IMR-90 (cell line): ENCODE results near the gene IL17A. TPM values are rescaled to one million over a fixed set of nuclear protein-coding genes. Genes with fewer than 3 reads are reported as not detected.

Source experiments
- ATAC-seq: fragments of 200-7000 bp; cut with Tn5 transposase; 2 replicates; pipeline ENCODE4 v1.9.1; 2020; ENCODE audit warnings: low read depth, mild to moderate bottlenecking, moderate library complexity
- BruUV-seq: library from RNA; stranded (reverse); fragments of 400-500 nt; replicated peaks from 2 replicates; lab custom pipeline; 2021; lab: Mats Ljungman, UMichigan
- CTCF ChIA-PET: fragments of 300-600 bp; formaldehyde crosslinking; extraction: SDS; loops from one replicate; lab custom pipeline; 2021; ENCODE audit warnings: antibody characterized with exemption; lab: Yijun Ruan, JAX
- POLR2A ChIA-PET: fragments of 300-600 bp; sonication (Branson Sonifier 250); formaldehyde crosslinking; loops from one replicate; lab custom pipeline; 2022; ENCODE audit warnings: antibody characterized with exemption; ENCODE audit not compliant: unreplicated experiment; lab: Charles Lee
- DNase-seq: peaks from one replicate; pipeline ENCODE4 v3.0.0; 2013
- H2AFZ ChIP-seq: replicated peaks from 2 replicates; pipeline ENCODE3; 2013; ENCODE audit warnings: low read length, mild to moderate bottlenecking; ENCODE audit not compliant: poor library complexity
- H2AK5ac ChIP-seq: 2 replicates; pipeline ENCODE4 v1.6.1; 2013; ENCODE audit warnings: low read depth, low read length, inconsistent platforms
- H2AK9ac ChIP-seq: replicated peaks from 2 replicates; pipeline ENCODE3; 2013; ENCODE audit warnings: mild to moderate bottlenecking, low read depth, low read length, moderate library complexity; ENCODE audit not compliant: poor library complexity
- H2BK120ac ChIP-seq: 2 replicates; pipeline ENCODE4 v1.6.1; 2013; ENCODE audit warnings: low read depth, low read length, inconsistent platforms
- H2BK15ac ChIP-seq: 3 replicates; pipeline ENCODE4 v1.6.1; 2013; ENCODE audit warnings: low read depth, low read length, inconsistent platforms
- H2BK20ac ChIP-seq: 2 replicates; pipeline ENCODE4 v1.6.1; 2013; ENCODE audit warnings: low read depth, mild to moderate bottlenecking, inconsistent platforms, low read length, moderate library complexity
- H2BK5ac ChIP-seq: 2 replicates; pipeline ENCODE4 v1.6.1; 2013; ENCODE audit warnings: mild to moderate bottlenecking, low read depth, low read length, inconsistent platforms; ENCODE audit not compliant: poor library complexity, severe bottlenecking
- H3K14ac ChIP-seq: replicated peaks from 2 replicates; pipeline ENCODE4 v1.6.1; 2013; ENCODE audit warnings: low read depth, low read length, inconsistent platforms
- H3K18ac ChIP-seq: 2 replicates; pipeline ENCODE4 v1.6.1; 2013; ENCODE audit warnings: low read depth, low read length, control low read depth
- H3K23ac ChIP-seq: 2 replicates; pipeline ENCODE4 v1.6.1; 2013; ENCODE audit warnings: low read depth, low read length, inconsistent platforms
- H3K27ac ChIP-seq: 2 replicates; pipeline ENCODE4 v1.5.1; 2013; ENCODE audit warnings: mild to moderate bottlenecking, control low read depth, low read length; ENCODE audit not compliant: insufficient read depth
- H3K27me3 ChIP-seq: 2 replicates; pipeline ENCODE4 v1.6.1; 2013; ENCODE audit warnings: low read length; ENCODE audit not compliant: control insufficient read depth, insufficient read depth
- H3K36me3 ChIP-seq: 2 replicates; pipeline ENCODE4 v1.6.1; 2013; ENCODE audit warnings: low read length, mixed read lengths; ENCODE audit not compliant: control insufficient read depth, insufficient read depth
- H3K4ac ChIP-seq: 2 replicates; pipeline ENCODE4 v1.6.1; 2013; ENCODE audit warnings: low read depth, low read length, inconsistent platforms
- H3K4me1 ChIP-seq: 2 replicates; pipeline ENCODE4 v1.6.1; 2013; ENCODE audit warnings: low read length, mixed read lengths; ENCODE audit not compliant: control insufficient read depth, insufficient read depth
- H3K4me2 ChIP-seq: 2 replicates; pipeline ENCODE4 v1.6.1; 2013; ENCODE audit warnings: low read depth, mild to moderate bottlenecking, control low read depth, low read length, moderate library complexity
- H3K4me3 ChIP-seq: 2 replicates; pipeline ENCODE4 v1.5.1; 2013; ENCODE audit warnings: low read depth, mild to moderate bottlenecking, control low read depth, low read length, moderate library complexity; ENCODE audit not compliant: insufficient read depth
- H3K56ac ChIP-seq: 2 replicates; pipeline ENCODE4 v1.6.1; 2013; ENCODE audit warnings: low read length, inconsistent platforms; ENCODE audit not compliant: insufficient read depth; ENCODE audit errors: extremely low read depth
- H3K79me1 ChIP-seq, 2 experiments: 2 replicates each; pipeline ENCODE4 v1.6.1; 2013; ENCODE audit warnings: low read length in 2 of 2, inconsistent platforms in 1 of 2, low read depth in 1 of 2
- H3K9ac ChIP-seq: 2 replicates; pipeline ENCODE4 v1.6.1; 2013; ENCODE audit warnings: low read depth, low read length, control low read depth
- H3K9me1 ChIP-seq: 2 replicates; pipeline ENCODE4 v1.6.1; 2013; ENCODE audit warnings: low read length, inconsistent platforms; ENCODE audit not compliant: insufficient read depth
- H3K9me3 ChIP-seq: 2 replicates; pipeline ENCODE4 v1.6.1; 2013; ENCODE audit warnings: low read length; ENCODE audit not compliant: control insufficient read depth, insufficient read depth
- H4K20me1 ChIP-seq: 2 replicates; pipeline ENCODE4 v1.6.1; 2013; ENCODE audit warnings: low read length, inconsistent platforms; ENCODE audit not compliant: insufficient read depth
- H4K5ac ChIP-seq: 2 replicates; pipeline ENCODE4 v1.6.1; 2013; ENCODE audit warnings: mild to moderate bottlenecking, low read depth, low read length, control low read depth
- H4K8ac ChIP-seq, 2 experiments: 2 replicates each; pipeline ENCODE4 v1.6.1; 2013; ENCODE audit warnings: low read depth in 2 of 2, low read length in 2 of 2, control low read depth in 1 of 2, inconsistent platforms in 1 of 2
- H4K91ac ChIP-seq: 2 replicates; pipeline ENCODE4 v1.6.1; 2013; ENCODE audit warnings: low read depth, low read length, inconsistent platforms; ENCODE audit not compliant: insufficient read depth
- BHLHE40 ChIP-seq: fragments of 150-350 bp; IDR thresholded peaks from 2 replicates; pipeline ENCODE4 v1.6.1; 2016; ENCODE audit warnings: mild to moderate bottlenecking, low read depth, low read length
- CEBPB ChIP-seq: IDR thresholded peaks from 2 replicates; pipeline ENCODE4 v1.6.1; 2012; ENCODE audit warnings: low read depth, low read length, improper control_type of control experiment
- CHD1 ChIP-seq: IDR thresholded peaks from 2 replicates; pipeline ENCODE4 v1.6.1; 2012; ENCODE audit warnings: low read depth, low read length, improper control_type of control experiment
- FOS ChIP-seq: fragments of 150-350 bp; IDR thresholded peaks from 2 replicates; pipeline ENCODE4 v1.6.1; 2016; ENCODE audit warnings: low read depth, low read length
- MAFK ChIP-seq: IDR thresholded peaks from 2 replicates; pipeline ENCODE4 v1.6.1; 2012; ENCODE audit warnings: low read depth, low read length, improper control_type of control experiment
- MAZ ChIP-seq: IDR thresholded peaks from 2 replicates; pipeline ENCODE4 v1.6.1; 2012; ENCODE audit warnings: low read depth, mild to moderate bottlenecking, low read length, improper control_type of control experiment, moderate library complexity, borderline replicate concordance
- MXI1 ChIP-seq: IDR thresholded peaks from 2 replicates; pipeline ENCODE4 v1.6.1; 2012; ENCODE audit warnings: low read depth, mild to moderate bottlenecking, low read length, moderate library complexity, borderline replicate concordance
- NFE2L2 ChIP-seq: fragments of 150-350 bp; IDR thresholded peaks from 2 replicates; pipeline ENCODE4 v1.6.1; 2016; ENCODE audit warnings: low read depth, mild to moderate bottlenecking, low read length
- POLR2A ChIP-seq: IDR thresholded peaks from 2 replicates; pipeline ENCODE4 v1.6.1; 2012; ENCODE audit warnings: mild to moderate bottlenecking, low read depth, low read length
- RAD21 ChIP-seq: IDR thresholded peaks from 2 replicates; pipeline ENCODE4 v1.6.1; 2012; ENCODE audit warnings: low read length, improper control_type of control experiment
- RCOR1 ChIP-seq: IDR thresholded peaks from 2 replicates; pipeline ENCODE4 v1.6.1; 2012; ENCODE audit warnings: mild to moderate bottlenecking, low read length, improper control_type of control experiment; ENCODE audit not compliant: insufficient replicate concordance
- RFX5 ChIP-seq: IDR thresholded peaks from 2 replicates; pipeline ENCODE4 v1.8.0; 2012; ENCODE audit warnings: low read depth, mild to moderate bottlenecking, low read length, moderate library complexity
- SMC3 ChIP-seq: fragments of 150-350 bp; IDR thresholded peaks from 2 replicates; pipeline ENCODE4 v1.6.1; 2016; ENCODE audit warnings: low read depth, mild to moderate bottlenecking, antibody characterized with exemption, low read length, moderate library complexity
- WGBS, 2 experiments: methylation state at CpG; one replicate each; pipeline versions ENCODE4 v1.1.5 to v1.1.7; 2013; ENCODE audit warnings: missing lambda C conversion rate in 2 of 2; ENCODE audit not compliant: insufficient read length in 1 of 2; ENCODE audit errors: extremely low coverage in 2 of 2; 5-methylcytosine and 5-hydroxymethylcytosine counted together
- dilution Hi-C: fragments of 300-500 bp; cut with HindIII; formaldehyde crosslinking; loops from one replicate; pipeline ENCODE4 v1.14.3; 2018; ENCODE audit warnings: low sequenced_read_pairs; ENCODE audit not compliant: unreplicated experiment
- in situ Hi-C: fragments of 300-500 bp; cut with MboI; formaldehyde crosslinking; loops from 3 replicates; pipeline ENCODE4 v1.14.3; 2019; ENCODE audit warnings: low sequenced_read_pairs, inconsistent platforms, mixed read lengths
- intact Hi-C: fragments of 100-400 bp; cut with micrococcal nuclease; formaldehyde crosslinking; loops from 2 replicates; pipeline ENCODE4 v1.10.0; 2022
- polyA plus RNA-seq, 3 experiments: library from polyadenylated mRNA; depleted of rRNA; stranded (reverse); fragments of >200 nt; gene quantifications; 2 replicates each; pipeline ENCODE4 v1.2.3, GENCODE V29; 2012; ENCODE audit warnings: low replicate concordance in 1 of 3
- total RNA-seq: library from RNA; depleted of rRNA; stranded (reverse); fragments of >200 nt; gene quantifications from 2 replicates; pipeline ENCODE4 v1.2.3, GENCODE V29; 2012
- TF ChIP-seq, protein P1 (sequence below): fragments of 150-350 bp; IDR thresholded peaks from 2 replicates; pipeline ENCODE4 v1.6.1; 2016; ENCODE audit warnings: low read depth, mild to moderate bottlenecking, low read length, moderate library complexity, borderline replicate concordance
- TF ChIP-seq, protein P2 (sequence below): fragments of 150-350 bp; IDR thresholded peaks from 2 replicates; pipeline ENCODE4 v1.6.1; 2017; ENCODE audit warnings: mild to moderate bottlenecking, antibody characterized with exemption, low read length, low read depth
- TF ChIP-seq, protein P3 (sequence below): conservative IDR thresholded peaks from 2 replicates; pipeline ENCODE4 v1.5.1; 2012; ENCODE audit warnings: mild to moderate bottlenecking, low read depth, low read length, improper control_type of control experiment

Gene IL17A
- total and polyA plus RNA-seq, 2 of the 4 experiments (the other 2 are of a cell fraction) = not detected

DNA sequence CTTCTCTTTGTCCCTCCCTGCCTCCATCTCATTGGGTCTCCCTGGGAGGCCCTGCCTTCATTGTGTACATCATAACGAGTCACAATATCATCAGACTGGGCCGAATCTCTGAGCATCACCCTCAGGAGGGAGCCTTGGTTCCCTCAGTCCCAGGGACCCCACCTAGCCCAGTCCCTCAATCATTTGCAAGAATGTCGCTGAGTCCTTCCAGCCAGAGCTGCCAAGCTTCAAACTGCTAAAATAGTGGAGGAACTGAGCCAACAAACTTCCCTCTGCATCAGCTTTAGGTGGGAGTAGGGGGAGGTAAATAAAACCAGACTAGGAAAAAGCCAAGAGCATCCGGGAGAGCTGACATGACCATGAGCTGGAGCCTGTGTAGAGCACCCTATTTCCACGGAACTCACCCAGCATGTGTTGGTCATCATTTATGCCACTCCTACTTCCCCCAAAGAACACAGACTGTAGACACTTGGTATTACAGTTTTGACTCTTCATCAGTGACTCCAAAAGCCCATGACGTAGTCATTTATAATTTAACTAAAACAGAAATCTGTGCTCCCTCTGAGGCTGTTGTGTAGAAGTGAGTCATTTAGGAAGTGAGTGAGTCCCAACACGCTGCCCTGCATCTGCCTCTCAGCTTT is 28.8 kb upstream of the IL17A start:
- CTCF ChIA-PET = no interaction called here
- WGBS, 2 experiments = 40% methylated on average over 1 of the region's 7 CpGs; no CpG with 5 or more reads in 1 of the 2 experiments
- in situ Hi-C loops = no loop called here

More for the DNA sequence above, 28.8 kb upstream of the IL17A start:
- intact Hi-C loops (no loop called here), dilution Hi-C loops (no loop called here)
- BruUV-seq = no TSS peak
- no peak overlapping the region for H2AK9ac ChIP-seq
- H2BK20ac ChIP-seq = no peak overlapping the region
- no peak overlapping the region for H3K56ac ChIP-seq
- no peak overlapping the region for H3K4ac ChIP-seq
- H2AFZ ChIP-seq = no peak overlapping the region
- no peak overlapping the region for H3K4me3 ChIP-seq
- H2BK120ac ChIP-seq = no peak overlapping the region
- no peaks in the 10 kb centered on the region for H3K27me3 ChIP-seq
- POLR2A ChIA-PET = no interaction called here
- no peaks in the 10 kb centered on the region for H3K9me3 ChIP-seq
- TF ChIP-seq MXI1 = no peak
- no peak for TF ChIP-seq RCOR1
- TF ChIP-seq POLR2A = no peak
- no peak for TF ChIP-seq MAFK
- no peak for TF ChIP-seq SMC3
- TF ChIP-seq MAZ = no peak
- TF ChIP-seq, protein P1, sequence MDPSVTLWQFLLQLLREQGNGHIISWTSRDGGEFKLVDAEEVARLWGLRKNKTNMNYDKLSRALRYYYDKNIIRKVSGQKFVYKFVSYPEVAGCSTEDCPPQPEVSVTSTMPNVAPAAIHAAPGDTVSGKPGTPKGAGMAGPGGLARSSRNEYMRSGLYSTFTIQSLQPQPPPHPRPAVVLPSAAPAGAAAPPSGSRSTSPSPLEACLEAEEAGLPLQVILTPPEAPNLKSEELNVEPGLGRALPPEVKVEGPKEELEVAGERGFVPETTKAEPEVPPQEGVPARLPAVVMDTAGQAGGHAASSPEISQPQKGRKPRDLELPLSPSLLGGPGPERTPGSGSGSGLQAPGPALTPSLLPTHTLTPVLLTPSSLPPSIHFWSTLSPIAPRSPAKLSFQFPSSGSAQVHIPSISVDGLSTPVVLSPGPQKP = no peak
- TF ChIP-seq CHD1 = no peak
- no peak for TF ChIP-seq NFE2L2
- no peak for TF ChIP-seq RAD21
- no peak for TF ChIP-seq BHLHE40
- TF ChIP-seq, protein P2, sequence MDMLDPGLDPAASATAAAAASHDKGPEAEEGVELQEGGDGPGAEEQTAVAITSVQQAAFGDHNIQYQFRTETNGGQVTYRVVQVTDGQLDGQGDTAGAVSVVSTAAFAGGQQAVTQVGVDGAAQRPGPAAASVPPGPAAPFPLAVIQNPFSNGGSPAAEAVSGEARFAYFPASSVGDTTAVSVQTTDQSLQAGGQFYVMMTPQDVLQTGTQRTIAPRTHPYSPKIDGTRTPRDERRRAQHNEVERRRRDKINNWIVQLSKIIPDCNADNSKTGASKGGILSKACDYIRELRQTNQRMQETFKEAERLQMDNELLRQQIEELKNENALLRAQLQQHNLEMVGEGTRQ = no peak
- TF ChIP-seq, protein P3, sequence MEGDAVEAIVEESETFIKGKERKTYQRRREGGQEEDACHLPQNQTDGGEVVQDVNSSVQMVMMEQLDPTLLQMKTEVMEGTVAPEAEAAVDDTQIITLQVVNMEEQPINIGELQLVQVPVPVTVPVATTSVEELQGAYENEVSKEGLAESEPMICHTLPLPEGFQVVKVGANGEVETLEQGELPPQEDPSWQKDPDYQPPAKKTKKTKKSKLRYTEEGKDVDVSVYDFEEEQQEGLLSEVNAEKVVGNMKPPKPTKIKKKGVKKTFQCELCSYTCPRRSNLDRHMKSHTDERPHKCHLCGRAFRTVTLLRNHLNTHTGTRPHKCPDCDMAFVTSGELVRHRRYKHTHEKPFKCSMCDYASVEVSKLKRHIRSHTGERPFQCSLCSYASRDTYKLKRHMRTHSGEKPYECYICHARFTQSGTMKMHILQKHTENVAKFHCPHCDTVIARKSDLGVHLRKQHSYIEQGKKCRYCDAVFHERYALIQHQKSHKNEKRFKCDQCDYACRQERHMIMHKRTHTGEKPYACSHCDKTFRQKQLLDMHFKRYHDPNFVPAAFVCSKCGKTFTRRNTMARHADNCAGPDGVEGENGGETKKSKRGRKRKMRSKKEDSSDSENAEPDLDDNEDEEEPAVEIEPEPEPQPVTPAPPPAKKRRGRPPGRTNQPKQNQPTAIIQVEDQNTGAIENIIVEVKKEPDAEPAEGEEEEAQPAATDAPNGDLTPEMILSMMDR = no peak
- no peak for TF ChIP-seq FOS
- TF ChIP-seq CEBPB = no peak
- TF ChIP-seq RFX5 = no peak
- no peak overlapping the region for H4K8ac ChIP-seq
- no peak overlapping the region for H4K5ac ChIP-seq
- H4K20me1 ChIP-seq = no peaks in the 10 kb centered on the region
- H3K79me1 ChIP-seq = no peaks in the 10 kb centered on the region
- no peak overlapping the region for H3K23ac ChIP-seq
- no peak overlapping the region for H3K4me2 ChIP-seq
- H3K27ac ChIP-seq = no peak overlapping the region
- no peak overlapping the region for H3K14ac ChIP-seq
- H2AK5ac ChIP-seq = no peak overlapping the region
- no peak overlapping the region for H3K9ac ChIP-seq
- no peak overlapping the region for H4K91ac ChIP-seq
- no peak overlapping the region for H3K18ac ChIP-seq
- H2BK15ac ChIP-seq = no peak overlapping the region
- no peaks in the 10 kb centered on the region for H3K4me1 ChIP-seq
- no peaks in the 10 kb centered on the region for H3K9me1 ChIP-seq
- ATAC-seq (no peak), DNase-seq (peak; percentile 3)
- no peak overlapping the region for H2BK5ac ChIP-seq
- no peaks in the 10 kb centered on the region for H3K36me3 ChIP-seq
